Measurements from ENCODE around the gene PLGRKT.
A peak's percentile ranks its signal among the peaks of the same experiment; 100 is the strongest.
"Not testable (repeated sequence)": the region's sequence is repeated elsewhere in the genome, so short reads cannot be mapped to it uniquely, and the experiment has no call there.

PLGRKT gene

DNA sequence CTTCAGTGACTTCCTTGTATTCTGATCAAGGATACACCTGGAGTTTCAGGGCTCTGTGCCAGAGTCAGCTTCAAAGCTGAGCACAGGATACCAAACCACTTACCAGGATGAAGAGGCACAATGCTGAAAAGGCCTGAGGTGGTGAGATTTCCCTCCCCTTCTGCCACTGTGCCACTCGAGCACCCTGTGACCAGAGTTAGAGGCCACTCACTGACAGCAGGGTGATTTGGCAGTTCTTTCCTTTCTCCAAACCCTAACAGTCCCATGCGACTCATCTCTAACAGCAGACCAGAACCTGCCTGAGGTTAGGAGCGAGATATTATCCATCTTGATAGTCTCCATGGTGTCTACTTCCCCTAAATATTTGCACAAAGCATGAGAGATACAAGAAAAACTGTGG, 1.8 kb downstream of the PLGRKT start:
- no CpG with 5 or more reads among the region's 3 CpGs for WGBS (ENCODE audit: extremely low coverage, insufficient coverage, insufficient read length)
- no peak overlapping the region for H2BK12ac ChIP-seq (ENCODE audit: low read length)

DNA sequence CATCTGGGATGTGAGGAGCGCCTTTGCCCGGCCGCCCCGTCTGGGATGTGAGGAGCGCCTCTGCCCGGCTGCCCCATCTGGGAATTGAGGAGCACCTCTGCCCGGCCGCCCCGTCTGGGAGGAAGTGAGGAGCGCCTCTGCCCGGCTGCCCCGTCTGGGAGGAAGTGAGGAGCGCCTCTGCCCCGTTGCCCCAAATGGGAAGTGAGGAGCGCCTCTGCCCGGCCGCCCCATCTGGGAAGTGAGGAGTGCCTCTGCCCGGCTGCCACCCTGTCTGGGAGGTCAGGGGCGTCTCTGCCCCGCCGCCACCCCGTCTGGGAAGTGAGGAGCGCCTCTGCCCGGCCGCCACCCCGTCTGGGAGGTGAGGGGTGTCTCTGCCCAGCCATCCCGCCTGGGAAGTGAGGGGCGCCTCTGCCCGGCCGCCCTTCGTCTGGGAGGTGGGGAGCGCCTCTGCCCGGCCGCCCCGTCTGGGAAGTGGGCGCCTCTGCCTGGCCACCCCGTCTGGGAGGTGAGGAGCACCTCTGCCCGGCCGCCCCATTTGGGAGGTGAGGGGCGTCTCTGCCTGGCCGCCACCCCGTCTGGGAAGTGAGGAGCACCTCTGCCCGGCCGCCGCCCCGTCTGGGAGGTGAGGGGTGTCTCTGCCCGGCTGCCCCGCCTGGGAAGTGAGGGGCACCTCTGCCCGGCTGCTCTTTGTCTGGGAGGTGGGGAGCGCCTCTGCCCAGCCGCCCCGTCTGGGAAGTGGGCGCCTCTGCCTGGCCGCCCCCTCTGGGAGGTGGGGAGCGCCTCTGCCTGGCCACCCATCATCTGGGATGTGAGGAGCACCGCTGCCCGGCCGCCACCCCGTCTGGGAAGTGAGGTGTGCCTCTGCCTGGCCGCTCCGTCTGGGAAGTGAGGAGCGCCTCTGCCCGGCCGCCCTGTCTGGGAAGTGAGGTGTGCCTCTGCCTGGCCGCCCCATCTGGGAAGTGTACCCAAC, 3.6 kb downstream of the PLGRKT start:
- not testable (repeated sequence) for H3K23ac ChIP-seq (ENCODE audit: low read length); H2AK5ac ChIP-seq (ENCODE audit: low read length); H3K9ac ChIP-seq (ENCODE audit: low read length); H2BK5ac ChIP-seq (ENCODE audit: low read depth, low read length, poor library complexity); H4K91ac ChIP-seq (ENCODE audit: low read depth, low read length); H3K4me1 ChIP-seq (ENCODE audit: control insufficient read depth in 1 of 2, insufficient read depth in 2 of 2, low read length in 2 of 2); DNase-seq; H3K4ac ChIP-seq (ENCODE audit: low read depth, low read length); H2AFZ ChIP-seq (ENCODE audit: insufficient read depth, low read length, poor library complexity); H3K27me3 ChIP-seq (ENCODE audit: insufficient read depth, low read length); H3K18ac ChIP-seq (ENCODE audit: low read length); H3K4me2 ChIP-seq (ENCODE audit: low read length); H3K4me3 ChIP-seq (ENCODE audit: low read depth, low read length); H3K27ac ChIP-seq (ENCODE audit: low read depth, low read length); H3K14ac ChIP-seq (ENCODE audit: low read length); H3K79me2 ChIP-seq (ENCODE audit: control insufficient read depth, insufficient read depth, low read length, poor library complexity); H4K12ac ChIP-seq (ENCODE audit: low read depth, low read length); H4K8ac ChIP-seq (ENCODE audit: low read depth, low read length); H2BK120ac ChIP-seq (ENCODE audit: insufficient read depth, low read length, poor library complexity); H2BK12ac ChIP-seq (ENCODE audit: low read length)
- Histone ChIP-seq H3K9me3 (ENCODE audit: insufficient read depth, low read depth, low read length) (peaks cover 17% of the 10 kb centered on the region), H3K79me1 (ENCODE audit: low read length) (peaks cover 11% of the 10 kb centered on the region), H3K36me3 (ENCODE audit: control insufficient read depth in 1 of 2, insufficient read depth in 2 of 2, low read length in 2 of 2) (peaks cover 13 to 23% of the 10 kb centered on the region in 2 experiments)
- no CpG with 5 or more reads among the region's 65 CpGs for WGBS (ENCODE audit: extremely low coverage, insufficient coverage, insufficient read length)

More for the DNA sequence above, 1.8 kb downstream of the PLGRKT start:
- H4K8ac ChIP-seq (ENCODE audit: low read depth, low read length) = no peak overlapping the region
- no peak overlapping the region for H3K18ac ChIP-seq (ENCODE audit: low read length)
- peaks cover 17% of the 10 kb centered on the region for H3K9me3 ChIP-seq (ENCODE audit: insufficient read depth, low read depth, low read length)
- no peak overlapping the region for H3K4ac ChIP-seq (ENCODE audit: low read depth, low read length)
- no peak overlapping the region for H3K23ac ChIP-seq (ENCODE audit: low read length)
- H3K79me2 ChIP-seq (ENCODE audit: control insufficient read depth, insufficient read depth, low read length, poor library complexity) = peaks cover 2% of the 10 kb centered on the region
- H4K91ac ChIP-seq (ENCODE audit: low read depth, low read length) = peak overlapping the region; percentile 43
- H3K14ac ChIP-seq (ENCODE audit: low read length) = no peak overlapping the region
- DNase-seq = peak in 1 of 2 donors; percentile 68
- H3K36me3 ChIP-seq (ENCODE audit: control insufficient read depth in 1 of 2, insufficient read depth in 2 of 2, low read length in 2 of 2) = peaks cover 13 to 21% of the 10 kb centered on the region in 2 experiments
- H3K79me1 ChIP-seq (ENCODE audit: low read length) = peaks cover 15% of the 10 kb centered on the region
- H3K27me3 ChIP-seq (ENCODE audit: insufficient read depth, low read length) = no peaks in the 10 kb centered on the region
- no peak overlapping the region for H3K9ac ChIP-seq (ENCODE audit: low read length)
- H4K12ac ChIP-seq (ENCODE audit: low read depth, low read length) = no peak overlapping the region
- peak overlapping the region; percentile 11 for H2BK120ac ChIP-seq (ENCODE audit: insufficient read depth, low read length, poor library complexity)
- no peak overlapping the region for H3K4me2 ChIP-seq (ENCODE audit: low read length)
- H2AFZ ChIP-seq (ENCODE audit: insufficient read depth, low read length, poor library complexity) = no peak overlapping the region
- H2BK5ac ChIP-seq (ENCODE audit: low read depth, low read length, poor library complexity) = peak overlapping the region; percentile 2
- no peak overlapping the region for H3K27ac ChIP-seq (ENCODE audit: low read depth, low read length)
- no peak overlapping the region for H3K4me3 ChIP-seq (ENCODE audit: low read depth, low read length)
- peaks cover 8 to 11% of the 10 kb centered on the region in 2 experiments for H3K4me1 ChIP-seq (ENCODE audit: control insufficient read depth in 1 of 2, insufficient read depth in 2 of 2, low read length in 2 of 2)
- H2AK5ac ChIP-seq (ENCODE audit: low read length) = peak overlapping the region; percentile 72

DNA sequence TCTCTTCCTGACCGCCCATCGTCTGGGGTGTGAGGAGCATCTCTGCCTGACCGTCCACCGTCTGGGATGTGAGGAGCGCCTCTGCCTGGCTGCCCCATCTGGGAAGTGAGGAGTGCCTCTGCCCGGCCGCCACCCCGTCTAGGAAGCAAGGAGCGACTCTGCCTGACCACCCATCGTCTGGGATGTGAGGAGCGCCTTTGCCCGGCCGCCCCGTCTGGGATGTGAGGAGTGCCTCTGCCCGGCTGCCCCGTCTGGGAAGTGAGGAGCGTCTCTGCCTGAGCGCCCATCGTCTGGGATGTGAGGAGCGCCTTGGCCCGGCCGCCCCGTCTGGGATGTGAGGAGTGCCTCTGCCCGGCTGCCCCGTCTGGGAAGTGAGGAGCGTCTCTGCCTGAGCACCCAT, 4.4 kb downstream of the PLGRKT start:
- not testable (repeated sequence) for H3K18ac ChIP-seq (ENCODE audit: low read length); H4K12ac ChIP-seq (ENCODE audit: low read depth, low read length); H3K27ac ChIP-seq (ENCODE audit: low read depth, low read length); H3K4me1 ChIP-seq (ENCODE audit: control insufficient read depth in 1 of 2, insufficient read depth in 2 of 2, low read length in 2 of 2); H3K4me2 ChIP-seq (ENCODE audit: low read length); H2AK5ac ChIP-seq (ENCODE audit: low read length); H3K79me2 ChIP-seq (ENCODE audit: control insufficient read depth, insufficient read depth, low read length, poor library complexity); H3K9ac ChIP-seq (ENCODE audit: low read length); H3K14ac ChIP-seq (ENCODE audit: low read length); H4K91ac ChIP-seq (ENCODE audit: low read depth, low read length); H3K23ac ChIP-seq (ENCODE audit: low read length); H2AFZ ChIP-seq (ENCODE audit: insufficient read depth, low read length, poor library complexity); H3K27me3 ChIP-seq (ENCODE audit: insufficient read depth, low read length); H2BK12ac ChIP-seq (ENCODE audit: low read length); H3K4ac ChIP-seq (ENCODE audit: low read depth, low read length); H2BK5ac ChIP-seq (ENCODE audit: low read depth, low read length, poor library complexity); H4K8ac ChIP-seq (ENCODE audit: low read depth, low read length); DNase-seq; H3K4me3 ChIP-seq (ENCODE audit: low read depth, low read length); H2BK120ac ChIP-seq (ENCODE audit: insufficient read depth, low read length, poor library complexity)
- peaks cover 13 to 23% of the 10 kb centered on the region in 2 experiments for H3K36me3 ChIP-seq (ENCODE audit: control insufficient read depth in 1 of 2, insufficient read depth in 2 of 2, low read length in 2 of 2)
- peaks cover 10% of the 10 kb centered on the region for H3K79me1 ChIP-seq (ENCODE audit: low read length)
- no CpG with 5 or more reads among the region's 26 CpGs for WGBS (ENCODE audit: extremely low coverage, insufficient coverage, insufficient read length)
- peaks cover 17% of the 10 kb centered on the region for H3K9me3 ChIP-seq (ENCODE audit: insufficient read depth, low read depth, low read length)

DNA sequence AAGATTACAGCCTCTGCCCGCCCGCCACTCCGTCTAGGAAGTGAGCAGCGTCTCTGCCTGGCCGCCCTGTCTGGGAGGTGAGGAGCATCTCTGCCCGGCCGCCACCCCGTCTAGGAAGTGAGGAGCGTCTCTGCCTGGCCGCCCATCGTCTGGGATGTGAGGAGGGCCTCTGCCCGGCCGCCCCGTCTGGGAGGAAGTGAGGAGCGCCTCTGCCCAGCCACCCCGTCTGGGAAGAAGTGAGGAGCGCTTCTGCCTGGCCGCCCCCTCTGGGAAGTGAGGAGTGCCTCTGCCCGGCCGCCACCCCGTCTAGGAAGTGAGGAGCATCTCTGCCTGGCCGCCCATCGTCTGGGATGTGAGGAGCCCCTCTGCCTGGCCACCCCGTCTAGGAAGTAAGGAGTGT, 4.8 kb downstream of the PLGRKT start:
- H3K23ac ChIP-seq (ENCODE audit: low read length); H3K4ac ChIP-seq (ENCODE audit: low read depth, low read length); H3K79me2 ChIP-seq (ENCODE audit: control insufficient read depth, insufficient read depth, low read length, poor library complexity): not testable (repeated sequence)

More for the DNA sequence above, 4.8 kb downstream of the PLGRKT start:
- not testable (repeated sequence) for H2BK12ac ChIP-seq (ENCODE audit: low read length); H3K4me2 ChIP-seq (ENCODE audit: low read length); H3K14ac ChIP-seq (ENCODE audit: low read length); H2AFZ ChIP-seq (ENCODE audit: insufficient read depth, low read length, poor library complexity); H4K91ac ChIP-seq (ENCODE audit: low read depth, low read length); H4K12ac ChIP-seq (ENCODE audit: low read depth, low read length); DNase-seq; H2AK5ac ChIP-seq (ENCODE audit: low read length); H3K79me1 ChIP-seq (ENCODE audit: low read length); H3K4me1 ChIP-seq (ENCODE audit: control insufficient read depth in 1 of 2, insufficient read depth in 2 of 2, low read length in 2 of 2); H4K8ac ChIP-seq (ENCODE audit: low read depth, low read length); H3K9ac ChIP-seq (ENCODE audit: low read length); H3K27me3 ChIP-seq (ENCODE audit: insufficient read depth, low read length); H3K18ac ChIP-seq (ENCODE audit: low read length); H3K4me3 ChIP-seq (ENCODE audit: low read depth, low read length); H3K27ac ChIP-seq (ENCODE audit: low read depth, low read length); H2BK120ac ChIP-seq (ENCODE audit: insufficient read depth, low read length, poor library complexity); H2BK5ac ChIP-seq (ENCODE audit: low read depth, low read length, poor library complexity)
- peaks cover 13 to 23% of the 10 kb centered on the region in 2 experiments for H3K36me3 ChIP-seq (ENCODE audit: control insufficient read depth in 1 of 2, insufficient read depth in 2 of 2, low read length in 2 of 2)
- peaks cover 17% of the 10 kb centered on the region for H3K9me3 ChIP-seq (ENCODE audit: insufficient read depth, low read depth, low read length)
- WGBS (ENCODE audit: extremely low coverage, insufficient coverage, insufficient read length) = no CpG with 5 or more reads among the region's 24 CpGs

Data from trophoblast cell (in vitro differentiated cells and primary cell).